NCI-H526 (cell line): ENCODE data around the gene GORASP2.

Experiments used
- DNase-seq, 2 experiments: peaks; one replicate each; lab custom pipeline; 2025; lab: John Stamatoyannopoulos, UW

The GORASP2 gene

GRCh38 chr2:170999654-171000053 lies 70.6 kb downstream of the GORASP2 start:
- DNase-seq, result no peak

GRCh38 chr2:171004363-171004762 lies 75.3 kb downstream of the GORASP2 start:
- DNase-seq, result peak; percentile 70 to 81

GRCh38 chr2:171004833-171005232 lies 75.8 kb downstream of the GORASP2 start:
- no peak for DNase-seq

GRCh38 chr2:171008550-171009205 lies 79.6 kb downstream of the GORASP2 start:
- no peak for DNase-seq

- DNase-seq, result no peak
These were observed 80.3 kb downstream of the GORASP2 start for GRCh38 chr2:171009386-171009785.

- DNase-seq, result no peak
These were observed 84.8 kb downstream of the GORASP2 start for GRCh38 chr2:171013851-171014250.

GRCh38 chr2:171016125-171016524 lies 87.1 kb downstream of the GORASP2 start:
- no peak for DNase-seq
